Lung microvascular endothelial cell (primary cell): ENCODE data around the gene IL1RAPL1. TPM values are rescaled to one million over a fixed set of nuclear protein-coding genes. Genes with fewer than 3 reads are reported as not detected.
A peak's percentile ranks its signal among the peaks of the same experiment; 100 is the strongest.
"Not testable (repeated sequence)": the region's sequence is repeated elsewhere in the genome, so short reads cannot be mapped to it uniquely, and the experiment has no call there.

Experiments used
- DNase-seq, 2 donors: peaks; one replicate each; pipeline versions ENCODE4 v3.0.0 to v3.0.0-alpha.2; 2010; ENCODE audit warnings: low read depth in 2 of 2
- total RNA-seq: library from RNA; depleted of rRNA; stranded (reverse); fragments of >200 nt; gene quantifications from 2 replicates; pipeline ENCODE4 v1.2.1, GENCODE V29; 2014

The IL1RAPL1 gene
- total RNA-seq, 1 donor from 2014 or later = not detected

DNA sequence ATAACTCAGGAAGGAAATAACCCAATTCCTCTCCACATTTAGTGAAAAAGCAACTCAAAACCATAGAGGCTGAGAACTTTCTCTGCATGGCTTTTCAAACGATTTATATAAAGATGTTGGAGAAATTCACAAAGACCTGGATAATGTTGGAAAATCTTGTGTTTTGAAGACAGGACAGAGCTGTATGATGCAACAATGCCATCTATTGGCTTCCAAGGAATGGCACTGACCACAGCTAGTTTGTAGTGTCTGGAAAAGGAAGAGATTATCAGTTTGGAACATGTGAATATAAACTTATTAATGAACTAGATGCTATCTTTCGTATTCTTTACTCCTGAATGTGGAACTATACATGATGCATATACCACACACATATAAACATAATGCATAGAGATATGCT is 503.6 kb downstream of the IL1RAPL1 start:
- peak in 1 of 2 donors; percentile 0 for DNase-seq

DNA sequence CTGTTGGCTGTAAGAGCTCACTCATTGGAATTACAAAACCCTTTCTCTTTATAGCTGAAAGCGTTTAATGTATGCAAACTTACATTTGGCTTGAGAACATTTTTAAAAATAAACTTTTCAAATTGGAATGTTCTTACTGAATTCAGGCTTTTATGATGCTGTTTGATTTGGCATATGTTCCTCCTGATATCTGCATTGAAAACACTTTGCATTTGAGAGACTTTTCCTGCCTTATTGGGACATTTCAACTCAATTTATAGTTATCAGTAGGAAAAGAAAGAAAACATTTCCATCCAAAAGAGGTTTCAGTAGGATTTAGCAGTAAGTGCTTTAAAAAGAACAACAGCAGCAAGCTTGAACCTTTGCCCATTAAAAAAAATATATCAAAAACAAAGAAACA is 520.0 kb downstream of the IL1RAPL1 start:
- DNase-seq = no peak

DNA sequence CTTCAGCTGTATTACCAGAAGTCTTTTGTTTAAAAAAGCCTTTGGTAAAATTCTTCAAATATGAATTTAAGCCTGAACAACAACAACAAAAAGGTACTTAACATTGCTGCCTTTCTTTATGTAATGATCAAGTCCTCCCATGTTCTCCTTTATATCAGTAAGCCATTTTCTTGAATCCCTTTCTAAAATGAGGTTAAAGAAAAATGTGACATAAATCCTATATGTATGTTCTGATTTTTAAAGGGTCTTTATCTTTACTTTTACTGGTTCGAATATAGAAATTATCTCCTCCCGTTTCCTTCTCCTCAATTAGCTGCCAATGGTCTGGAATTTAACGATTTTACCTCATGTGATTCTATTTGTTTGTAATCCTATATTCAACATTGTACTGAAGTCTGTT is 522.8 kb downstream of the IL1RAPL1 start:
- no peak for DNase-seq

DNA sequence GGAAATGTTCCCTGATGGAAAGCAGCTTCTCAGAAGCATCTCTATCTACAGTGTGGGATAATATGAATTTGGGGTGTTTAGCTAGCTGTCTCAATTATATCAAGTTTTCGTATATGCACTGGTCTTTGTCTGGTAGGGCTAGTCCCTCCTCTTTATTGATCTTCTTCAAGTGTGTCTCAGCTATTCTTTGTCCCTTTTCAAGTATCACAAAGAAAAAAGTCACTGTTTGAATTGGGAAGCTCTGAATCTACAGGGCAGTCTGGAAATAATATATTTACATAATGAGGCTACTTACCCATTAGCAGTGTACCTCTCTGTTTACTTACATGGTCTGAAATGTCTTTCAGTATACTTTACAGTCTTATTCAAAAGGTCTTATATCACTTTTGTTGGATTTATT is 526.0 kb downstream of the IL1RAPL1 start:
- DNase-seq = no peak

DNA sequence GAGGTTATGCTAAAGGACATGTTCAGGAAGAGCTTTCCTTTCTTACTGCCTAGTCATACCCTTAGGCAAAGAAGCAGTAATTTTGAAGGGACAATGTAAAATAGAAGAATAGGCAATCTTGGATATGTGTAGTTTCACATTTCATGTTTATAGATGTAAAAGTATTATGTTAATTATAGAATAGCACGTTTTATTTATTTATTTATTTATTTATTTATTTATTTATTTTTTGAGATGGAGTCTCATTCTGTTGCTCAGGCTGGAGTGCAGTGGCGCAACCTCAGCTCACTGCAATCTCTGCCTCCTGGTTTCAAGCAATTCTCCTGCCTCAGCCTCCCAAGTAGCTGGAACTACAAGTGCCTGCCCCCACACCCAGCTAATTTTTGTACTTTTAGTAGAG is 535.6 kb downstream of the IL1RAPL1 start:
- DNase-seq = not testable (repeated sequence)

DNA sequence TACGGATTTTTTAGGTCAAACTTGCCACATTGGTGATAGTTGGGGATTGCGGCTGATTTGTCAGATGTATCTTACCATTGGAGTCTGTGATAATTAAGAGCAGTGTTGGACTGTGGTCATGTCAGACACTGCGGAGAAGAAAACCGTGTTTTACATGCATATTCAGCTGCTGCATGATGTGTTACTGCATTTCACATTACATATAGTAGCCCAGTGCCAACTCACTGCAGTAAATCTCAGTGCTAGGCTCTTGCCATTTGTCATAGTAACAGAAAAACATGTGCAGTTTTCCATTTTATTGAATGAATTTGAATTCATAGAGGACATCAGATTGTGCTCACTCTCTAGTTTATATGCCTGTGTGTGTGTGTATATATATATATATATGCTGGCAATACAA is 543.7 kb downstream of the IL1RAPL1 start:
- DNase-seq = no peak

DNA sequence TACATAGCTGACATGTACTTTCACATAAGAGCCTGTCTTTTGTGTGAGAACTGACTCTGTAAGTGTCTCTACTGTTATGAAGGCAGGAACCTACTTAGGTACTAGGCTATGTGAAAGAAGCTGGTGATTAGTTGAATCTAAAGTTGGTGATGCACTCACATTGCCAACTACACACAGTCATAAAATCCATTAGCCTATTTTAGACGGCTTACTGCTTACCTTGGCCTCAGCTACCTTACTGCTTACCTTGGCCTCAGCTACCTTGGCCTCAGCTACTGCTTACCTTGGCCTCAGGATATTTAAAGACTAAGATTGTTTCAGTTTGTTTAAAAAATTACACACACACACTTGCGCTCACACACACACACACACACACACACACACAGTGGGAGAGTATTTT is 549.7 kb downstream of the IL1RAPL1 start:
- DNase-seq = no peak

DNA sequence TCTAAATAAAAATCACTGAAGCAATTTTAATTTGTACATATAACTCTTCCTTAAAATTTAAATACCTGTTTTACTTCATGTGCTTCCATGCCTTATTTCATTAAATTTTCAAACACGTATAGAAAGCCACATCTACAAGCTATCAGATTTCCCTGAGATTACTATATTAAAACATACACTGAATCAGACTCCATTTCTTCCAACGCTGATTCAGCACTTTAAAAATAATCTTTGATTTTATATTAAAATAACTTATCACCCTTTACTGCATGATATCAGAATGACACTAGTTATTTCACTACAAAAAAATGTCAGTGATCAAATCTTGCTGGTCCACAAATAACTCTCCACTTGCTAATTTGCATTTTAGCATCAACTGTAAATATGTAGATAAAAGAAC is 550.8 kb downstream of the IL1RAPL1 start:
- no peak for DNase-seq

DNA sequence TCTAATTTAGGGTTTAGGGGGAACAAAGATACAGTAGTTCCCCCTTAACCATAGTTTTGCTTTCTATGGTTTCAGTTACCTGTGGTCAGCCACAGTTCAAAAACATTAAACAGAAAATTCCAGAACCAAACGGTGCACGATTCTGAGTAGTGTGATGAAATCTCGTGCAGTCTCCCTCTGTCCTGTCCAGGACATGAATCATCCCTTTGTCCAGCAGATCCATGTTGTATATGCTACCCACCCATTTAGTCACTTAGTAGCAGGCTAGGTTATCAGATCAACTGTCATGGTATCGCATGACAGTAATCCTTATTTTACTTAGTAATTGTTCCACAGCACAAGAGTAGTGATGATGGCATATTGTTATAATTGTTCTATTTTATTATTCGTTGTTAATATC is 556.1 kb downstream of the IL1RAPL1 start:
- peak in 1 of 2 donors; percentile 5 for DNase-seq

DNA sequence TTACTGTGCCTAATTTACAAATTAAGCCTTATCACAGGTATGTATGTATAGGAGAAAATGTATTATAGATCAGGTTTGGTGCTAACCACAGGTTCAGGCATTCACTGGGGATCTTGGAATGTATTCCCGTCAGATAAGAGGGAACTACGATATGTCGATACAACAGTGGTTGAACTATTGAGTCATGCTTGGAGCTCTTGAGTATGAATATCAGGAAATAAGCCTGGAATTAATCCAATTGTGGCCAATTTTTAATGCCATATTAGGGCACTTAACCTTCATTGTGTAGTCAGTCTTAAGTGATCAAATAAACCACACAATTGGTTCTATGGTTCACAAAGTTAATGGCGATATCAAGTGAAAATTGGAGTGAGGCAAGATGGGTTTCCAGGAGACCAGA is 556.5 kb downstream of the IL1RAPL1 start:
- peak in 1 of 2 donors; percentile 22 for DNase-seq

DNA sequence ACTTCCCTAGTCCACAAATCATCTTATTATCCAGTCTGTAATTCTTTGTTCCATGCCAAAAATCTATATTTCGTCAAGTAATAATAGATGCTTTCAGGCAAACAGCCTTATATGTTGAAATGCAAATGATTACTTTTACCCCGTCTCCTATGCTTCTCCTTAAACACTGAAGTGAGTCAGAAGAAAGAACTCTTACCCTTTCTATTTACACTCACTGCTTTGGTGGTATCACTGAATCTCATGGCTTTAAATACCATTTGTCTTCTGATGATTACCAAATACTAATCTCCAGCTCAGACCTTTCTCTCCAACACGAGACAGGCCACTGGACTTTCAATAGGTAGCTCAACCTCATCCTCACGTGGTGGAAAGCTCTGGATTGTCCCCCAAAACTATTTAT is 558.1 kb downstream of the IL1RAPL1 start:
- DNase-seq = no peak

DNA sequence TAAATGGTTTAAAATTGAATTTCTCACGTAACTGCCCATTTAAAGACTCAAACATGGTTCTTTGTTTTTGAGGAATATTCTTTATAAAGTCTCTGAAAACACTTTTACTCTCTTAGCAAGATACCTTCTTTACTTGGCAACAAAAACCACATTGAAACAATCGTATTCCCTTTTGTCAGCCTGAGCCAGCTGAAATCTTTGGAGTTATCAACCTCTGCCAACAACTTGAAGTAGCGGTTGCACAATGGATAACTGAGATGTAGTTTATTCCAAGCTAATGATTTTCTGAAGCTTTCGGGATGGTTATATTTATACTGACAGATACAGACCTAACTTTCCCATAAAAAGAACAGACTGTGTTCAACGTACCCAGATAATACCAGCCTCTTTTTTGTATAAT is 561.3 kb downstream of the IL1RAPL1 start:
- no peak for DNase-seq

DNA sequence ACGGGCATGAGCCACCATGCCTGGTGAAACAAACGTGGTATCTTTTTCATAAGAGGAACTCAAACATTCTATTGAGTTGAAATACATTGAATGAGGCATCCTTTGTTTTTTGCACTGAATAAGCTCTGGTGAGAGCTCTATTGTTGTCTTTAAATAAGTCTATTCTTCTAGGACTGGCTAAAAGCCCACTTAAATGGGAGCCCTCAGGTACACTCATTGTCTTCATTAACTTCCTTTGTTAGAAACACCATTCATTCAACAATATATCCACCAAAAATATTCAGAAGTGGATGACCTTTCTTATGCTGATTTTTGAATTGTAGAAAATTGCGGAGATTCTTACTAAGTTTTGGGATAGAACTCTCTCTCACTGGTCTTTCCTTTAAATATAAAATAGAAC is 568.0 kb downstream of the IL1RAPL1 start:
- DNase-seq = no peak

DNA sequence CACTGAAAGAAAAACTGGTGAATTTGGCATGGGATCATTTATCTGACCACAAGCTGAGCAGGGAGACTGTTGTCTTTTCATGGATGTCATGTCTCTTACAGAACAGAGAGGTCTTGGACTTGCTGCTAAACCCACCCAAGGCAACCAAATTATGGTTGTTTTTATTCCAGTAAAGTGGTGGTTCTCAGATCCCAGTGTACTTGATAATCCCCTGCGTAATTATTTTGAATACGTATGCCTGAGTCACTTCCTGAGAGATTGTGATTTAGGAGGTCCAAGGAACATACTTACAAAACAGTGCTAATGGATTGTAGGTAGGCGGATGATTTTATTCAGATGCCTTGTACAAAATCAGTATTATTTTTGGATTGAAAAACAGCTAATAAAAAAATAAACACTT is 585.6 kb downstream of the IL1RAPL1 start:
- peak in 1 of 2 donors; percentile 37 for DNase-seq

DNA sequence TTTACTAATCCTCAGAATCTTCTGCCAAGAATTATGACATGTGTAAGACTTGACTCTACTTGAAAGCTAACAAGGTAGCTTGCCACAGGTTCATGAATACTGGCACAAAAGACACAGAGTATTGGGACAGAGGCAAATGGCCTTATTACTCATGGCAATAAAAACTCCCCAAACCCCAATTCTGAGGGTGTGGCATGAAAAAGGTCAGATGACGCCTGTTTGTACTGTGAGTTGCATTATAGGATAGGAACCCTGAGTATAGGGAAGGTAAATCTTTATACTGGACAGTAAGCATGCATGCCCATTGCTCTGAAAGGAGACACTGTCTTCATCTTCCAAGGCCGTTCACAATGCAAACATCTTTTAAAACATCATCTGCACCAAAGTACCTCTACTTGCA is 600.0 kb downstream of the IL1RAPL1 start:
- no peak for DNase-seq

DNA sequence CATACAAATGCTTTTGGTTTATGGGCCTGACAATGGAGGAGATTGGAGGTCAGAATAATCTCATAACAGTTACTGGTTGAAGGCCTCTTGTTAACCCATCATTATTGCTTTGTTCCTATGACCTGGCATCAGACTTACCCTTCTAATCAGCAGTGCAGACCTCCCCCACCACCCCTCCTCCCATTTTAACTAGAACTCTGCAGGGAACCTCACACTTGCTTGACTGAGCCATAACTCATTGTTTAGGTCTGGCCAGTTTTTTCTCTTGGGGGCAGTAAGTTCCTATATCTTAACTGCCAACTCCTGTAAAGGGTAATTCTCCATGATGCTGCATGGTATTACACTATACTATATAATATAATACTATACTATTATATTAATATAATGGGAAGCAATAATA is 609.3 kb downstream of the IL1RAPL1 start:
- no peak for DNase-seq

DNA sequence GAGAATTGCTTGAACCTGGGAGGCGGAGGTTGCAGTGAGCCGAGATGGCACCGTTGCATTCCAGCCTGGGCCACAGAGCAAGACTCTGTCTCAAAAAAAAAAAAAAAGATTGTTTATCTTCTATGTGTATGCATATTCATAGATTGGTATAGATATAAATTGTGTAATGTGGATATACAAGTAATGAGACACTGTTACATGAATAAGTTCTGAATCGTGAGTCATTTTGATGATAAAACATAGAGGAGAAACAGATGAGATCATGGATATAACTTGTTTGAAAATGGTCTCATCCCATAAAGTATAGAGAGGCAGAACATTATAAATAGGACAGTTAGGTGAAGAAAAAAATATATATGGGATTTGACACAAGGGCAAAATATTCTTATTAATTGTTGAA is 628.0 kb downstream of the IL1RAPL1 start:
- DNase-seq = no peak

DNA sequence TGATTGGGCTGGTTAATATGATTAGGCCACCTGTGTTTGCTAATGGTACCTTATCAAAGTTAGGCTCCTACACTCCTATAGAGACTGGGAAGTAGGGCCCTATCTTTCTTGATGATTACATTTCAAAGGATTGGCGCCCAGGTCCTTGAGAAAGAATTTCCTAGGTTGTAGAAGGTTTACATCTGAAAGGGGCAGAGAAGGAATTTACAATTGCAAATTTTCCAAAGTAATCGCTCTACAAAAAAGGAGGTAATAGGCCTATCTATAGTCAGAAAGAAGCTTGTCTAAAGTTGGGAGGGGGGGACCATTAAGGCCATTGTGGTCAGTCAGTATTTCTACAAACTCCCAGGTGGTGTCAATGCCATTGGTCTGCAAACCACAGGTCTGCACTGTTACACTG is 638.4 kb downstream of the IL1RAPL1 start:
- no peak for DNase-seq

DNA sequence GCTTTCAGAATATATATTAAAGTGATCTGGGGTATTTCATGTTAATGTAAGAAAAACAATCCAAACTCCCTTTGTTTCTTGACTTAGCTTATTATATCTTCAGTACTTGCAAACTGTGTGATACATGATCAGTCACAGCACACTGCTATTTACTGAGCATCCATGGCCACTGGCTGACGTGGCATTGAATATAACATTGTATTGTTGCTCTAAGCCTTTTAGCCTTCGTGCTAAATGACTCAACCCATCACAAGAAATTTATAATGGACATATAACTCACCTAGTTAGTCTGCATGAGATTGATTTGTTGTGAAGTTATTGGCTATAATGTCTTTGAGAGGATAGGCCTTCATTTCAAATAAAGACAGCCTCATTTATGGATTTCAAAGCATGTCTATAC is 642.6 kb downstream of the IL1RAPL1 start:
- DNase-seq = peak in 1 of 2 donors; percentile 1

DNA sequence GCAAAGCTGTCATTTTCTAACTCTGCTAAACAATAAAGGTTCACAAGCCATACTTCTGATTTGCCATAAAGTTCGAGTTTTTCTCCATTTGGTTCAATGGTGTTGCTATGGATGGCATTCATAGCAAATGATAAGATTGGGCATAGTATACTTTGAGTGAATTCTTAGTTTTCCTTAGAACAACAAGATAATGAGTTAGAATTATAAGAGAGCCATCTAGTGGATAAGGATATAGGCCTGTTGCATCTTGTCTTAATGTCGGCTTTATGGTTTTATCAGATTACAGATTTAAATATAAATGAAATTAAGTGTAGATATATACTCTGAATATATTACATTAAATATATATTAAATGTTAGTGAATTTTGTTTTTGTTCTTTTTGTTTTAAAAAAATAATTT is 644.6 kb downstream of the IL1RAPL1 start:
- peak in 1 of 2 donors; percentile 0 for DNase-seq

DNA sequence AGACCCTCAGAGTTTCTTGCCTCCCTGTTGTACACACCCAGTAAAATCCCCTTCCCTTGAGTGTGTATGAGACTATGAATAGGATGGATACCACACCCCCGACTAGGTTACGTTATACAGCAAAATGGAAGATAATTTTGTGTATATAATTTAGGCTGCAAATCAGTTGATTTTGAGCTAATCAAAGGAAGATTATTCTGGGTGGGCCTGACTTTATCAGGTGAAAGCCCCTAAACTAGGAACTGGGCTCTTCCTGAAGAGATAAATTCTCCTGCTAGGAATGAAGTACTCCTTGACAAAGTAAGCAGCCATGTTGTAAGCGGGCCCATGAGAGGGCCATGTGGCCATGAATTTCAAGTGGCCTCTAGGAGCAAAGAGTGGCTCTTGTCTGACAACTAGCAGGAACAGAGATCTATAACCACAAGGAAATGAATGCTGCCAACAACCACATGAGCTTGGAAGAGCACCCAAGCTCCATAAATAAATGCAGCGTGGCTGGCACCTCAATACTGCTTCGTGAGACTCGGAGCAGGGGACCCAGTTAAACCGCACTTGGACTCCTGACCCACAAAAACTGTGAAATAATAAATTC is 646.4 kb downstream of the IL1RAPL1 start:
- no peak for DNase-seq

DNA sequence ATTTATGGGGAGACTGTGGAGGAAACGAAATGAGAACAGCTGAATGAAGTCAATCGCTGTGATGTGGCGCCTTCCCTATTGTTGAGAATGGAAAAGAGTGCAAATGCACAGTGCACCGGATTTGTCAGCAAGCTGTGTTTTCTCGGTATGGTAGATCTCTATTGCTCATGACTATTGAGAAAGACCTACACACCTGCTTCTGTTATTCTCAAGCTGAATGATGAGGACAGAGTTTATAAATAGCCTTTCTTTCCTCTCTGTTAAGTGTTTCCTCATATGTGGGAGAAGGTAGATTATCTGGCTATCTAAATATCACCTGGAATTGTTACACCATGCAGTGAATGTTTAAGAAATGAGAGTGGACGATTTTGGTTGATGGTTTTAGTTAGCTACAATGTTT is 650.7 kb downstream of the IL1RAPL1 start:
- DNase-seq = no peak

DNA sequence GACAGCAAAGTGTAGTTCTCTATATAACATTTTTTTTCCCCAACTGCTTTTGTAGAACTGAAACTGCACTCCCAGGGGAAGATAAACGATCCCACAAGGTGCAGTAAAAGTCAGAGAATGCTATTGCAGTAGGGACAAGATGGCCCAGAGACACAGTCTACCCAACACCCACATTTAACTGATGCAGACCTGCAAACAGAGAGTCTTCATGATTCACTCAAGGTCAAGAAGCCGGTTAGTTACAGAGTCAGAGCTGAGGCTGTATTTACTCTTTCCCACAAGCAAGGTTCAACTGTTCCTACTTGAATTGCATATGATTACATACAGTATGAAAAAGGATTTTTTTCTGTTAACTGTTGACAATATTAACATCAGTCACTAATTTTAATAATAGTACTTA is 654.6 kb downstream of the IL1RAPL1 start:
- DNase-seq = no peak

DNA sequence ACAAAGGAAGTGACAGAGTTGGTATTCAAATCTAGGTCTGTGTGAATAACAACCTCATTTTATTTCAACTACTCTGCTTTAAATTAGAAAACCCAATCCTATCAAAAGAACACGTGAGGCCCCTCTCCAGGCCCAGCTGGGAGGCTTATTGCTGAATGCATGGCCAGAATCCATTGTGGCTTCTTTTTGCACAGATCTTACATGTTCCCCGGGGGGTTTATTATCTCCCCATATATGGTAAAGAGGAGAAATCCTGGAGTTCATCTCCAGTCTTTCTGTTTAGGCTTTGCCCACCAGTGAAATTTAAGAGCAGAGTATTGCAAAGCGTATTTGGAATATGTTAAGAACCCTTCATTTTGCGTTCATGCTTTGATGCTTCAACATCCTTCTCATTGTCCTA is 655.6 kb downstream of the IL1RAPL1 start:
- no peak for DNase-seq
